ENCODE data around the gene FAM83E.

FAM83E gene

DNA sequence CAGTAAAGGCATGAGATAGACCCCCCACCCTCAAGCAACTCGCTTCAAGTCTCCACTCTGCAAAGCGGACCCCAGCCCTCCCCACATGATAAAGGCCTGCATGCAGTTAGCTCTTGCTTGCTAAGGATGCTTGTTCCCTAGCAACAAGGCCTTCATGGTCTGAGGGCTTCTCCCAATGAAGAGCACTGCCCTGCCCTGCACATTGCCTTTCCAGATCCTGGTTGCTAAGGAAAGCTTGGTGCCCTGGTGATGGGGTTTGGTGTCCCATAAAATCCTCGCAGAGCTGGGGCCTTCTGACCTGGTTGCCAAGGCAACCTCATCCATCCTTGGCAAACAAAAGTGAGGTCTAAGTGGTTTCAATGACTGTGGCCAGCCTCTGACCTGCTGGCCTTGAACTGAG is 16.3 kb upstream of the FAM83E start:
- H3K4me3 ChIP-seq (ENCODE audit: low read depth, low read length) = no peak overlapping the region
- TF ChIP-seq, protein P1, sequence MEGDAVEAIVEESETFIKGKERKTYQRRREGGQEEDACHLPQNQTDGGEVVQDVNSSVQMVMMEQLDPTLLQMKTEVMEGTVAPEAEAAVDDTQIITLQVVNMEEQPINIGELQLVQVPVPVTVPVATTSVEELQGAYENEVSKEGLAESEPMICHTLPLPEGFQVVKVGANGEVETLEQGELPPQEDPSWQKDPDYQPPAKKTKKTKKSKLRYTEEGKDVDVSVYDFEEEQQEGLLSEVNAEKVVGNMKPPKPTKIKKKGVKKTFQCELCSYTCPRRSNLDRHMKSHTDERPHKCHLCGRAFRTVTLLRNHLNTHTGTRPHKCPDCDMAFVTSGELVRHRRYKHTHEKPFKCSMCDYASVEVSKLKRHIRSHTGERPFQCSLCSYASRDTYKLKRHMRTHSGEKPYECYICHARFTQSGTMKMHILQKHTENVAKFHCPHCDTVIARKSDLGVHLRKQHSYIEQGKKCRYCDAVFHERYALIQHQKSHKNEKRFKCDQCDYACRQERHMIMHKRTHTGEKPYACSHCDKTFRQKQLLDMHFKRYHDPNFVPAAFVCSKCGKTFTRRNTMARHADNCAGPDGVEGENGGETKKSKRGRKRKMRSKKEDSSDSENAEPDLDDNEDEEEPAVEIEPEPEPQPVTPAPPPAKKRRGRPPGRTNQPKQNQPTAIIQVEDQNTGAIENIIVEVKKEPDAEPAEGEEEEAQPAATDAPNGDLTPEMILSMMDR (IDR thresholded peaks at IDR 0.05; ENCODE audit: insufficient read depth, low read depth, low read length, missing control alignments) = no peak
- DNase-seq (ENCODE audit: low read depth) = peak; percentile 20

GRCh38 chr19:48630296-48631063 is 15.6 kb upstream of the FAM83E start:
- H3K4me3 ChIP-seq (ENCODE audit: low read depth, low read length) = no peak overlapping the region
- no peak for DNase-seq (ENCODE audit: low read depth)

DNA sequence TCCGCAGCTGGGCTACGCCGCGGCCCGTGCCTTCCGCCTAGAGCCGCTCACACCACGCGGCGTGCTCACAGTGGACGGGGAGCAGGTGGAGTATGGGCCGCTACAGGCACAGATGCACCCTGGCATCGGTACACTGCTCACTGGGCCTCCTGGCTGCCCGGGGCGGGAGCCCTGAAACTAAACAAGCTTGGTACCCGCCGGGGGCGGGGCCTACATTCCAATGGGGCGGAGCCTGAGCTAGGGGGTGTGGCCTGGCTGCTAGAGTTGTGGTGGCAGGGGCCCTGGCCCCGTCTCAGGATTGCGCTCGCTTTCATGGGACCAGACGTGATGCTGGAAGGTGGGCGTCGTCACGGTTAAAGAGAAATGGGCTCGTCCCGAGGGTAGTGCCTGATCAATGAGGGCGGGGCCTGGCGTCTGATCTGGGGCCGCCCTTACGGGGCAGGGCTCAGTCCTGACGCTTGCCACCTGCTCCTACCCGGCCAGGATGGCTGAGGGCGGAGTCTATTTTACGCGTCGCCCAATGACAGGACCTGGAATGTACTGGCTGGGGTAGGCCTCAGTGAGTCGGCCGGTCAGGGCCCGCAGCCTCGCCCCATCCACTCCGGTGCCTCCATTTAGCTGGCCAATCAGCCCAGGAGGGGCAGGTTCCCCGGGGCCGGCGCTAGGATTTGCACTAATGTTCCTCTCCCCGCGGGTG is 14.9 kb upstream of the FAM83E start:
- no peak overlapping the region for H3K4me3 ChIP-seq (ENCODE audit: low read depth, low read length)
- TF ChIP-seq, protein P1 (IDR thresholded peaks at IDR 0.05; ENCODE audit: insufficient read depth, low read depth, low read length, missing control alignments) = no peak
- peak; percentile 25 for DNase-seq (ENCODE audit: low read depth)

More at GRCh38 chr19:48630296-48631063, 15.6 kb upstream of the FAM83E start:
- TF ChIP-seq, protein P1 (IDR thresholded peaks at IDR 0.05; ENCODE audit: insufficient read depth, low read depth, low read length, missing control alignments) = no peak

- TF ChIP-seq, protein P1 (IDR thresholded peaks at IDR 0.05; ENCODE audit: insufficient read depth, low read depth, low read length, missing control alignments) = no peak
- DNase-seq (ENCODE audit: low read depth) = no peak
- H3K4me3 ChIP-seq (ENCODE audit: low read depth, low read length) = no peak overlapping the region
These were observed 14.4 kb upstream of the FAM83E start for GRCh38 chr19:48629297-48629598.

GRCh38 chr19:48628486-48629296 is 13.8 kb upstream of the FAM83E start:
- TF ChIP-seq, protein P1 (IDR thresholded peaks at IDR 0.05; ENCODE audit: insufficient read depth, low read depth, low read length, missing control alignments) = no peak
- no peak for DNase-seq (ENCODE audit: low read depth)
- no peak overlapping the region for H3K4me3 ChIP-seq (ENCODE audit: low read depth, low read length)

GRCh38 chr19:48627865-48628314 is 13.0 kb upstream of the FAM83E start:
- TF ChIP-seq, protein P1 (IDR thresholded peaks at IDR 0.05; ENCODE audit: insufficient read depth, low read depth, low read length, missing control alignments) = no peak
- H3K4me3 ChIP-seq (ENCODE audit: low read depth, low read length) = no peak overlapping the region
- no peak for DNase-seq (ENCODE audit: low read depth)

Measured in GM12865 (cell line).